ENCODE results near the gene N4BP2.
"Not testable (repeated sequence)": the region's sequence is repeated elsewhere in the genome, so short reads cannot be mapped to it uniquely, and the experiment has no call there.

The N4BP2 gene

GRCh38 chr4:40087799-40088366 is 31.2 kb downstream of the N4BP2 start:
- DNase-seq (ENCODE audit: low read depth, low spot score) = no peak

GRCh38 chr4:40093400-40093799 is 36.8 kb downstream of the N4BP2 start:
- DNase-seq (ENCODE audit: low read depth, low spot score) = not testable (repeated sequence)

GRCh38 chr4:40099010-40099409 is 42.4 kb downstream of the N4BP2 start:
- DNase-seq (ENCODE audit: low read depth, low spot score) = no peak

- not testable (repeated sequence) for DNase-seq (ENCODE audit: low read depth, low spot score)
Measured at GRCh38 chr4:40107150-40107549, 50.5 kb downstream of the N4BP2 start.

- no peak for DNase-seq (ENCODE audit: low read depth, low spot score)
Measured at GRCh38 chr4:40112027-40112792, 55.6 kb downstream of the N4BP2 start.

- no peak for DNase-seq (ENCODE audit: low read depth, low spot score)
Measured at GRCh38 chr4:40114206-40114605, 57.6 kb downstream of the N4BP2 start.

GRCh38 chr4:40118861-40119260 is 62.2 kb downstream of the N4BP2 start:
- no peak for DNase-seq (ENCODE audit: low read depth, low spot score)

GRCh38 chr4:40119344-40119743 is 62.7 kb downstream of the N4BP2 start:
- no peak for DNase-seq (ENCODE audit: low read depth, low spot score)

- DNase-seq (ENCODE audit: low read depth, low spot score) = no peak
Measured at GRCh38 chr4:40121515-40121914, 64.9 kb downstream of the N4BP2 start.

GRCh38 chr4:40122941-40123340 is 66.3 kb downstream of the N4BP2 start:
- DNase-seq (ENCODE audit: low read depth, low spot score) = no peak

- DNase-seq (ENCODE audit: low read depth, low spot score) = no peak
Measured at GRCh38 chr4:40124690-40125089, 68.0 kb downstream of the N4BP2 start.

- no peak for DNase-seq (ENCODE audit: low read depth, low spot score)
Measured at GRCh38 chr4:40130401-40131036, 73.9 kb downstream of the N4BP2 start.

GRCh38 chr4:40132816-40133215 is 76.2 kb downstream of the N4BP2 start:
- DNase-seq (ENCODE audit: low read depth, low spot score) = no peak

GRCh38 chr4:40134206-40134917 is 77.7 kb downstream of the N4BP2 start:
- no peak for DNase-seq (ENCODE audit: low read depth, low spot score)

GRCh38 chr4:40136202-40136601 is 79.6 kb downstream of the N4BP2 start:
- DNase-seq (ENCODE audit: low read depth, low spot score) = not testable (repeated sequence)

GRCh38 chr4:40140196-40140595 is 83.5 kb downstream of the N4BP2 start:
- DNase-seq (ENCODE audit: low read depth, low spot score) = no peak

- not testable (repeated sequence) for DNase-seq (ENCODE audit: low read depth, low spot score)
Measured at GRCh38 chr4:40140597-40140996, 83.9 kb downstream of the N4BP2 start.

GRCh38 chr4:40143926-40144508 is 87.4 kb downstream of the N4BP2 start:
- DNase-seq (ENCODE audit: low read depth, low spot score) = no peak

- no peak for DNase-seq (ENCODE audit: low read depth, low spot score)
Measured at GRCh38 chr4:40144716-40145115, 88.1 kb downstream of the N4BP2 start.

GRCh38 chr4:40147490-40147889 is 90.8 kb downstream of the N4BP2 start:
- DNase-seq (ENCODE audit: low read depth, low spot score) = not testable (repeated sequence)

GRCh38 chr4:40149960-40150385 is 93.3 kb downstream of the N4BP2 start:
- DNase-seq (ENCODE audit: low read depth, low spot score) = peak; percentile 73

GRCh38 chr4:40150932-40151331 is 94.3 kb downstream of the N4BP2 start:
- DNase-seq (ENCODE audit: low read depth, low spot score) = no peak
